ENCODE measurements around the gene PEX14.

PEX14 gene

DNA sequence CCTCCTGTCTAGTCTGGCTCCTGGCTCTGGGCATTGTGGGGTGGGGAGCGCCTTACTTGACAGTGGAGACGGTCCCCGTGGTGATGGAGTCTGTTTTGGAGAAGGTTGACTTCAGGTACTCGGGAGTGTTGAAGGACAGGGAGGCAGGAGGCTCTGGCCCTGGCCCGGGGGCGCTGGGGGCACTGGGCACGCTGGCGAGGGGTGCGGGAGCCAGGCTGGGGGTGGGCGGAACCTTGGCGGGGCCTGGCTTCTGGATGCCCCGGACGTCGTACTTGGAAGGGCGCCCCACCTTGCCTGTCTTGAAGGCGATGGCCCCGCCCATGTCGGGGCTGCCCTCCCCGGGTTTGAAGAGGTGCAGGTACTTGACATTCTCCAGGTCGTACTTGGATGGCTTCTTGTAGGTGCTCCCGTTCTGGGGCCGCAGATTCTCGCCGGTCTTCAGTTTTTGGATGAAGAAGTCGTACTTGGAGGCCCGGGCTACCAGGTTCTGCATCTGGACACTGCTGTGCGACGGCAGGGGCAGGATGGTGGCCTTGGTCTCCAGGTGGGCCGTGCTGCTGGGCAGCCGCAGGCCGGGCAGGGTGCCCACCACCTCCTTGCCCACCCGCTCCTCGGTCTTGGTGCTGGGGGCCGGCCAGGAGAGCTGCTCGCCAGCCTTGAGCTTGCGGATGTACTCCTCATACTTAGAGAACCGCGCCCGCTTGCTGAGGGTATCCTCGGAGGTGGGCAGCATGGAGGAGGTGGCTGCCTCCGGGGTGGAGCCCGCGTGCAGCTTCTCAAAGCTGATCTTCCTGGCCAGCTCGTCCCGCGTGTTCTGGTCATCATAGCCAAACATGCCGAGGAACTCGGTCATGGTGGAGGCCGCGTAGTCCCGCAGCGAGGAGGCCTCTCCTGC lies 185.1 kb downstream of the PEX14 start:
- in situ Hi-C loops (cut with MboI; ENCODE audit: low sequenced_read_pairs): no loop called here

DNA sequence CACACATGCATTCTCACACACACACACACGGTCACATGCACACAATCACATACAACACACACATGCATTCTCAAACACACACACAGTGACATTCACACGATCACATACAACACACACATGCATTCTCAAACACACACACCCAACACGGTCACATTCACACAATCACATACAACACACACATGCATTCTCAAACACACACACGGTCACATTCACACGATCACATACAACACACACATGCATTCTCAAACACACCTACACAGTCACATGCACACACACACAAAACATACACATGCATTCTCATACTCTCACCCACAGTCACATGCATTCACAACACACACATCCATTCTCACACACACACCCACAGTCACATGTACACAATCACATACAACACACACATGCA lies 186.7 kb downstream of the PEX14 start:
- in situ Hi-C loops (cut with MboI; ENCODE audit: low sequenced_read_pairs): no loop called here

DNA sequence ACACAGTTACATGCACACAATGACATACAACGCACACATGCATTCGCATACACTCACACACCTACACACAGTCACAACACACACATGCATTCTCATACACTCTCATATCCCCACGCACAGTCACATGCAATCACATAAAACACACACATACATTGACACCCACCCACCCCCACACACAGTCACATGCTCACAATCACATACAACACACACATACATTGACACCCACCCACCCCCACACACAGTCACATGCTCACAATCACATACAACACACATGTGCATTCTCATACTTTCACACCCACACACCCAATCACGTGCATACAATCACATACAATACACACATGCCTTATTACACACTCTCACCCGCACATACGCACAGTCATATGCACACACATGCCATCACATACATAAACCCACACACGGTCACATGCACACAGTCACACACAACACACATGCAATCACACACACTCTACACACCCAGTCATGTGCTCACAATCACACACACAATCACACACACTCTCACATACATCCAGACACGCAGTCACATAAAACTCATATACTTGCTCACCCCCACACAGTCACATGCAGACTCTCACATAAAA lies 187.4 kb downstream of the PEX14 start:
- in situ Hi-C loops (cut with MboI; ENCODE audit: low sequenced_read_pairs): no loop called here

DNA sequence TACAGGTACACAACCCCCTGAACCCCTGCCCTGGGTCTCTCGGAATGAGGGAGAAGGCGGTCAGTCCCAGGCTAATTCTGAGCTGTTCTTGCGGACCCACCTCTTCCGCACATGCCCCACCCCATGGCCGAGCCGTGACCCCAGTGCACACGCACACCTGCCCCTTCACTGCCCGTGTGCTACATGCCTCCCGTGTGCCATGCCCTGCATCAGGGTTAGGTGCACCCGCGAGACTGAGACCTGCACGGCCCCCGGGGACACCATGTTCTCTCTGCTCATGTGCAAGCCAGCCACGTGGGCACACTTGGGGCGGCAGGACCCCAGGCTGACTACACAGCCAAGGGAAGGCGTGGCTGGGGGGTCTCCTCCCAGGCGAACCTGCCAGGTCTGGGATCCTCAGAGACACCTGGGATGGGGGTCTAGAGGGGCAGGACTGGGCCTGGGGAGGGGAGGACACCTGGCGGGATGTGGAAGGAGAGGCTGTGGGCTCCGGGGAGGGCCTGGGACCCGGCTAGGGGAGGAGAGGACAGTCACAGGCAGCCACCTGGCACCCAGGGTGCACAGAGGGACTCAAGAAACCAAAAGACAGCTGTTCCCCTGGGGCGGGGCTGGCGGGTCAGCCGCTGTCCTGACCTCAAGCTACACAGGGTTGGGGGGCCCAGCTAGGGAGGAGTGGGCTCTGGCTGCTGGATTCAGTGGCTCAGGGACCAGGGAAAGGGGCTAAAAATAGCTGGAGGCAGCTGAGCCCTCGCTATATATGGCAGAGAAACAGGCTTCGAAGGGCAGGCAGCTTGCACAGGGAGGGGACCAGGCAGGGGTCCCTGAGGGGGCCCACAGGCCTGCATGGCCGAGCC lies 188.3 kb downstream of the PEX14 start:
- in situ Hi-C loops (cut with MboI; ENCODE audit: low sequenced_read_pairs): no loop called here

DNA sequence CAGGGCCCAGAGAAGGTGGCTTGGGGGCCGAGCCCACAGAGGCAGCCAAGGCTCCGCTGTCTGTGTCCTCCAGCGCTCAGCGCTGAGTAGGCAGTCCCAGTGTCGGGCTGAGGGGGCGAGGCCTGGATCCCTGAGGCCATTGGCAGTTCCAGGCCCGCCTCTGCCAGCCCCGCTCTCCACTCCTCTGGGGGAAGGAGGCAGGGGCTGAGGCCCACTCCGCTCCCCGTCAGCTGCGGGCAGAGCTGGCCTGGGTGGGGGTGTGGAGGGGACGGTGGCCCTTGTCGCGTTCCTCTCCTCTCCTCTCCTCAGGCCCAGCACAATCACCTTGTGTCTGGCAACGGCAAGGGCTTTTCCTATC lies 188.9 kb downstream of the PEX14 start:
- in situ Hi-C loops (cut with MboI; ENCODE audit: low sequenced_read_pairs): no loop called here

DNA sequence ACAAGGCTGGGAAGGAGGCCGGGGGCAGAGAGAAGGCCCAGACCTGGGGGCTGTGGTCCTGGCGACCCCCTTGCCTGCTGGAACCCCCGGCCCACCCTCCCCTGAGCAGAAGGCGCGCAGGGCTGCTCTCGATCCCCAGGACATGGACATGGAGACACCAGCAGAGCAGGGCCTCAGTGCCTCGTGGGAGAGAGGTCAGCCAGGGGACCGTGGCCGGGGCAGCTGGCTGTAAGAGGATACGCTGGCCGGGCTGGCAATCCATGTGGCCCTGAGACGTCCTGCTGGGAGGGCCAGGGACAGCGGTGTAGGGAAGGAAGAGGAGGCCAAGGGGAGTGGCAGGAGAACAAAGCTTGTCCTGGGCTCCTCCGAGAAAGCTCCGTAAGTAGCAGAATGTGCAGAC lies 189.5 kb downstream of the PEX14 start:
- in situ Hi-C loops (cut with MboI; ENCODE audit: low sequenced_read_pairs): no loop called here

DNA sequence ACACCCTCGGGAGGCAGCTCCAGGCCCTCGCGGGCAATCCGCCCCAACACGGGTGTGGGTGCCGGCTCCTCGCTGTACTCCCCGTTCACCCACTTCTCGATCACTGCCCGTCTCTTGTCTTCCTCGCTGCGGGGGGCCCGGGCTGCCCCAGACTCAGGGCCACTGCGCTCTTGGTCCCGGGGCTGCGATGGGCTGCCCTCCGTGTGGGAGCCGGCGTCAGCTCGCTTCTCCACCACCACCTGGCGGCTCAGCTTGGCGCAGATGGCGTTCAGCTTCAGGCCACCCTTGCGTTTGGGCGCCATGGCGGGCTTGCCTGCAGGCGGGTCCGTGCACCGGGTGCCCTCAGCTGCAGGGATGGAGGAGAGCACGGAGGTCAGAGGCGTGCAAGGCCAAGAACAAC lies 190.5 kb downstream of the PEX14 start:
- in situ Hi-C loops (cut with MboI; ENCODE audit: low sequenced_read_pairs): no loop called here

DNA sequence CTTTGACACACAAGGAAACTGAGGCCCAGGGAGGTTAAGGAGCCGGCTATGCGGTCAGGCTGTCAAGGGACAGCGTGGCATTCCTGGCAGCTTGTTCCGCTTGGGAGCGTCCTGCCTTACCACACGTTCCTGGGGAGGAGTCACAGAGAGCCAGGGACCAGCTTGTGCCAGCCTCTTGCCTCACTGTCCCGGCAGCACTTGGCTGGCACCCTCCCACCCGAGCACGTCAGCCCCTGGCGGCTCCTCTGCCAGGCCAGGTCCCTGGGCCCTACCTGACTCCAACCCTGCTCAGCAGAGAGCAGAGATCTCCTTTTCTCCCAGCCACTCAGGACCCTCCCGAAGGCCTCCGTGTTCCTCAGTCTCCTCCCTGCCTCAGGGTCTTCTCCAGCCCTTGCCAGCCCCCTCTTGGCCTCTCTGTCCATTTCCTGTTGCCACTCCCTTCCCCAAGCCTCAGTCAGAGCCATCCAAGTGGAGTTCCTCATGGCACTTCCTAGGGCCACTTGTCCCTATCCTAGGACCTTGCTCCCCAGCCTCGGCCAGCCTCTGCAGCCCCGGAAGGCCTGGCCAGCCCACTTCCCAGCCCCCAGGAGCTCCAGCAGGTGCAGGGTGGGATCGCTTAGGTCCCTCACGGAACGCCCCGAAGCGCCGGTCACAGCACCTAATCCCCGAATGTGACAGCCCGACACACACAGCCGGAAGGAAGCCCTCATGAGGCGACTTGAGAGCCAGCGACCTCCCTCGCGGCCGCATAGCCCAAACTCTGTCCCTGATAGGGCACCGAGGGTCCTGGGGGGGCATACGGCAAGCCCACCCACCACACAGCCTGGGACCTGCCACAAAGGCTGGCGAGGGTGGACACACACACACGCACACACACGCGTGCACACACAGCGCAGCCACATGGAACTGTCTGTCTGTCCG lies 191.4 kb downstream of the PEX14 start:
- in situ Hi-C loops (cut with MboI; ENCODE audit: low sequenced_read_pairs): no loop called here

DNA sequence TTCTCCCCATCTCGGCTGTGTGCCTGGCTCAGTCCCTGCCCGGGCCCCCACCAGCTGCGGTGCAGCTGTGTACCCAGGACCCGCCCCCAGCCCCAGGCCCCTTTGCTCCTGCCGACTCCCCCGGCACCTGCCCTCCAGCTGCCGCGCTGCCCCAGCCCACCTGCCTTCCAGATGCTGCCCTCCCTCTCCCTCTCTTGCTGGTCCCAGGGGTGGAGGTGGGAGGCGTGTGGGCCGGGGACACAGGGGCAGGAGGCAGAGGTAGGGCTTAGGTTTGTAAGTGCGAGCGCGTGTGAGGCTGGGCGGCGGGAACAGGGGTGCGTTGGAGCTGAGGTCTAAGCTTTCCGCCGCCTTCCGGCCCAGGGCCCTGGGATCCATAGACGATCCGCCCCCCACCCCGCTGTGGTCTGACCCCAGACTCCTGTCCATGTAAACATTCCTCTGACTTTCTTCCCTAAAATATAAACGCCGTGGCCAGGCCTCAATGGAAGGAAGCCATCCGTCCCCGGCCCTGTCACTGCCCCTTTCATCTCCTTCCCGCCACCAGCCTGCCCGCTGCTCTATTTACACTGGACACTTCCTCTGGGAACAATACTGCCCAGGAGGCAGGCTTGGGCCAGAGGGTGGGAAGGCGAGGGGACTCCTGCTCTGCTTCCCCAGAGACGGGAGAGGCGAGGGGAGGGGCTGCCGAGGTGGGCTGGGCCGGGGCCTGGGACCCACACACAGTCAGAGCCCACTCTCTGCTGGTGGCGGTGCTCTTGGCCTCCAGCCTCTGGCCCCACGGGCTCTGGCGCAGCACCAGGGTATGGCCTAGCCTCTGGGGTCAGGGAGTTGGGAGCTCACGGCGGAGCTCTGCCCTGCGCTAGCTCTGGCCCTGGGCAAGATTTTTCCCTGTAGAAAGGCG lies 193.4 kb downstream of the PEX14 start:
- in situ Hi-C loops (cut with MboI; ENCODE audit: low sequenced_read_pairs): no loop called here

DNA sequence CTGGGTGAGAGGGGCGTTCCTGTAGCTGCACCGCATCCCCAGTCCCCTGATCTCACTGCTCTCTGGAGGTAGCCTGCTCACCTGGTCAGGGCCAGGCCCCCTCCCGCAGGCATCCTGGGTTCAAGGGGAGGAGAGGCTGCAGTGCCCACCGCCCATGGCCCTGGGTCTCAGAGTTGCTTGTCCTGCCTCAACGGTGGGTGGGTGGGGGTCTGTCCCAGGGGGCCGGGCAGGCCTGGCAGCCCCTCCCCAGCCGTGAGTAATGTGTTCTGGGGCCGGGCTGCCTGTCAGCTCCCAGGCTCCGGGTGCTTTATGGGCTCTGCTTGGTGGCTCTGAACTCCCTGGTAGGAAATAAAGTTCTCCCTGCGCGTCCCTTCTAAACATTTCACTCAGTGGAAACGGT lies 194.8 kb downstream of the PEX14 start:
- in situ Hi-C loops (cut with MboI; ENCODE audit: low sequenced_read_pairs): no loop called here

DNA sequence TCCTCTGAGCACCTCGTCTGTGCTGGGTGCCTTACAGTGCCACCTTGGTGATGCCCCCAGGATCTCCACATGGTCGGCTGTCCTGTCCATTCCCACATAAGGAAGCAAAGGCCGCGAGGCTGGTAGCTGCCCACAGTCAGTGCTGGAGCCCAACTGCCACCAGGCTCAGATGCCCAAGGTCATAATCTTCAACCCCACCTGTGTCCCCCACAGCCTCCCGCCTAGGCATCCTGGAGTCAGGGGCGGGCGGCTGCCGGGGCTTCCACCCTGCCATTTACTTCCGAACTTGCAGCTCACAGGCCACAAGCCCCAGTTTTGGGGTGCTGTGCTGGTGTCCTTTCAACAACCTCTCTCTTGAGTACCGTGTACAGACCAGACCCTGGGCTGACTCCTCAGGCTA lies 195.4 kb downstream of the PEX14 start:
- in situ Hi-C loops (cut with MboI; ENCODE audit: low sequenced_read_pairs): no loop called here

DNA sequence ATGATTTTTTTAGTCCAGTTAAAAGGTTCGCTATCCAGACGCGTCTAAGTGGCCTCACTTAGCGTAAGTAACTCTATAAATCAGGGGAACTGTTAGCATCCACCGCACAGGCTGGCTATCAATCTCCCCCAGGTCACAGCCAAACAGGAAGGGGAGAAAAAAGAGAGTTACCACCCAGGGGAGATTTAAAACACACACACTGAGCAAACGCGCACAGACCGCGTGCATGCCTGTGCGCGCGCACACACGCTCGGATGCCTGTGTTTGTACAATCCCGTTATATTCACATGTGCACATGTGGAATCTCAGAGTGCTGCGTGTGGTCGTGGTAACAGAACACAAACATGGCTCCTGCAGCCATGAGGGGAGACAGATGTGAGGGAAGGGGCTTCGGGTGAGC lies 196.3 kb downstream of the PEX14 start:
- in situ Hi-C loops (cut with MboI; ENCODE audit: low sequenced_read_pairs): no loop called here

DNA sequence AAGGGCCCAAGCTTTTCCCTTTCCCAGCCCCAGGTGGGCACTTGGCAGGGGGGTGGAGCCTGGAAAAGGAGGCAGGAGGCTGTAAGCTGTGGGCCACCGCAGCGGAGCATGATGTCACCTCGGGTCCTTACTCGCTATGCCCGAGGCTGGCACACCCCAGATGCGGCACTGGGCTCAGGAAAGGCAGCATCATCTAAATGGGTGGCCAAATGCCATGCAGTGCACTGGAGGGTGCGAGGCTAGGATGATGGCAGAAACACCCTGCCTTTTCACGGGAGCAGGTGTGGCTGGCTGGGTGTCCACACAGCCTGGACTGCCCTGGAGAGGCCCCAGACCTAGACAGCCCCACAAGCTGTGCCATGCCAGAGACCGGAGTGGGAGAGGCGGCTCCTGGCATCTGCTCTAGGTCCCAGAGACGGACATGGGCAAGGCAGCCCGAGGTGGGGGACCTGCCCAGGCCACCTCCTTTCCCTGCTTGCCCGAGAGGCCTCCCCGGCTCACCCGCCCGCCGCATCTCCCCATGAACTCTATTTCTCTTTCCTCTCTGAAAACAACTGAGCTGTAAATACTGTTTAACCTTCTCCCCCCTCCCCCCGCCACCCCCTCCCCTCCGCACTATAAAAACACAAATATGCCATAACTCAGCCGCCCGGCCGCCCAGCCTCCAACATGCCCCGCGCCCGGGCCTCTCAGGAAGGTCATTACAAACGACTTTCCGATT lies 197.0 kb downstream of the PEX14 start:
- in situ Hi-C loops (cut with MboI; ENCODE audit: low sequenced_read_pairs): no loop called here

DNA sequence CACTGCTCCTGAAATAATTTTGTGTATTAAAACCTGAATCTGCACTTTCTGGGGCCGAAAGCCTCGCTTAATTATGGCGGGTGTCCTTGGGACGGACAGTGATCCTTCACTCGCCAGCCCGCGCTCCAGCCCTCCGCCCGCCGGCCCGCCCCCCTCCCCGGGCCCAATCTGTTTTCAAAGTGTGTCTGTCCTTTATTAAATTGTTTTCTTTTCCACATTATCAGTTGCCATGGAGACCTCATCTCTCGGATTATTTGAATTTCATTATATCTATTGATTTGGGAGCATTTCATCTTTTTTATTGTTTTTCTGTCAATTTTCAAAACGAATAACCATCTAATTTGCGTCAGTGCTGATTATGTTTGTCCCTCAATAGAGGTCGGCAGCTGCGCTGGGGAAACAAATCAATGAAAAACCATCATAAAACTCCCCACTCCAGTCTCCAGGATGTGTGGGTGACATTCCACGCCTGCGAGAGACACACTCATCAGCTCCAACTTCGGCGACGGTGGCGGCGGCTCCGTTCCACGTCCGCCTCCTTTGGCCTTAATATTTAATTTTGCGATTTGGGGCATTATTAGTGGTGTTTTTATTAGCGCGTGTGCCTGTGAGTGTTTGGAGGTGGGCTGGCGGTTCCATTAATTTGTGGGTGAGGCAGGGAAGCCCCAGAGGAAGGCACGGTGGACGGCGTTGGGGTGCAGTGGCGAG lies 197.7 kb downstream of the PEX14 start:
- in situ Hi-C loops (cut with MboI; ENCODE audit: low sequenced_read_pairs): no loop called here

DNA sequence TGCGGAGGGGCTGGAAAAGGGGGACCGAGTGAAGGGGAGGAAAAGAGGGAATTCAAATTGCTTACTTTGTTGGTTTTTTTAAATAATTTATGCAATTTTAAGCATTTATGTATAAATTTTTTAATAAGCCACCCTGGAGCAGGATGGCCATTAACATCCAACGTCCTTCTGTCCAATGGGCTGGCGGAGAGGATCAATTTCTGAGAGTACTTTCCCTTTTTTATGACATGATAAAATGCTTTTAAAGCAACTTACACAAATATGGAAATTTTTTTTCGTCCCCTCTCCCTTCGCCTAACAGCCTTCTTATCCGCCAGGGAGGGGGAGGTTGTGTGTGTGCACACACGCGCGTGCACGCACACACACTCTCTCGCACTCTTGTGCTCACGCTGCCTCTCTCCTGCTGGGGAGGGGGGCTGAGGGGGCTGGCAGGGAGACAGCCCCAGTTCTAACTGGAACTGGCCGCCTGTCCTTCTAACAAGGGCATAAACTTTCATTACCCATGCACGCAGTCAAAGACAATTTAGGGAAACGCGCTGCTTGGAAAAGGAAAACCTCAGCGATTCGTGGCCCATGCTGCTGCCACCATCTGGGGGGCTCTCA lies 198.5 kb downstream of the PEX14 start:
- in situ Hi-C loops (cut with MboI; ENCODE audit: low sequenced_read_pairs): no loop called here

DNA sequence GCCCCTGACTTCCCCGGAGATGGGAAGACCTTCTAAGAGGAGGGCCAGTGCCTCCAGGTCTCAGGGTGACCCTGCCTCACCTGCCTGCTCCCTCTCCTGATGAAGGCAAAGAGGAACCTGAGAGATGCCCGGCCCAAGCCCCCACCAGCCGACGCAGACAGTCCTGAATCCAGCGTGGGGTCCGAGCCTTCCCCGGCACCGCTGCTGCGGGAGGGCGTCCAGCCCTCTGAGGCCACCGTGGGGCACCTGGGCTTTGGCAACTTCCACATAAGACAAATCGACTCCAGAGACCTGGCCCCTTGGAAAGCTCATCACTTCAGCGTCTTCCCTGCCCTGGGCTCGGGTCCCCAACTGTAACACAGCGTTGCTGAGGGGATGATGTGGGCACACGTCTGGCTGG lies 199.5 kb downstream of the PEX14 start:
- in situ Hi-C loops (cut with MboI; ENCODE audit: low sequenced_read_pairs): no loop called here

DNA sequence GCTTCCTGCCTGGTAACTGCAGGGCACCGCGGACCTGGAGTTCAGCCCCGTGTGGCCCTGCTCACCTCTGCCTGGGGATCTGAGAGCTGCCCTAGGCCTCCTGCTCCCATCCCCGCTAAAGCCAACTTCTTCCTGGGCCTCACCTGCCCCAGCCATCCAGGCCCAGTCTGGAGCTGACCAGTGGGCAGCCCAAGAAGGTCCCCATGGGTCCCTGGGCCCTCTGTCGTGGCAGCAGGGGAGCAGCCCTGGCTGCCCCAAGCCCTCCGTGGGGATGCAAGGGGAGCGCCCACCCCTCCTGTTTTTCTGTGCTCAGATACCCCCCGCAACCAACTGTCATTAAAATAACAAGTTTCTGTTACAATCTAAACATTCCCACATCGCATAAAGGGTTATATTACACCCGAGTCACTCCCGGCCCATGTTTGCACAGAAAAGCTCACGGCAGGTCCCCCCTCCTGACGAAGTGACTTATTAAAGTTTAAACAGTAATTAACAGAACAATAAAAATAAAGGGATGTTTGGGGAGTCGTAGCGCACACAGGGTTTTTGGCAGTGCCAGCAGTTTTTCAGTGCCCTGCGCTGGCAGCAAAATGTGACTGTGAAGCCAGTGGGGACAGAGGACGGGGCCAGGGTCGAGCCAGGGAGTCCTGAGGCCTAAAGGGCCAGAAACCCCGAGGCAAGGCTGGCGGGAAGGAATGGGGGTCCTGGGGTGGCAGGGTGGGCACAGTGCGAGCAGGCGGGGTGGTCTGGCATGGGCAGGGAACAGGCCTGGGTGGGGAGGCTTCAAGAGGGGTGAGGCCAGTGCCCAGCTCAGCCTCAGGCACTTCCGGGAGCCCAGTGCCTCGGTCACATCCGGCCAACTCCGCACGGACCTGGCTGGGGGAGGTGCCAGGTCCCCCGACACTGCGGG lies 200.2 kb downstream of the PEX14 start:
- in situ Hi-C loops (cut with MboI; ENCODE audit: low sequenced_read_pairs): no loop called here

Data from HL-60/S4 (cell line).